UCSD-AML1 (cell line): ENCODE data around the gene AKAP13.
"Not testable (repeated sequence)": the region's sequence is repeated elsewhere in the genome, so short reads cannot be mapped to it uniquely, and the experiment has no call there.

Experiments used
- DNase-seq: peaks from one replicate; lab custom pipeline; 2025; ENCODE audit not compliant: unreplicated experiment; lab: John Stamatoyannopoulos, UW

The AKAP13 gene

GRCh38 chr15:85470563-85471271 lies 90.3 kb downstream of the AKAP13 start:
- DNase-seq = no peak

- no peak for DNase-seq
Measured at GRCh38 chr15:85472349-85472748, 91.9 kb downstream of the AKAP13 start.

GRCh38 chr15:85473455-85473854 lies 93.1 kb downstream of the AKAP13 start:
- DNase-seq = no peak

DNA sequence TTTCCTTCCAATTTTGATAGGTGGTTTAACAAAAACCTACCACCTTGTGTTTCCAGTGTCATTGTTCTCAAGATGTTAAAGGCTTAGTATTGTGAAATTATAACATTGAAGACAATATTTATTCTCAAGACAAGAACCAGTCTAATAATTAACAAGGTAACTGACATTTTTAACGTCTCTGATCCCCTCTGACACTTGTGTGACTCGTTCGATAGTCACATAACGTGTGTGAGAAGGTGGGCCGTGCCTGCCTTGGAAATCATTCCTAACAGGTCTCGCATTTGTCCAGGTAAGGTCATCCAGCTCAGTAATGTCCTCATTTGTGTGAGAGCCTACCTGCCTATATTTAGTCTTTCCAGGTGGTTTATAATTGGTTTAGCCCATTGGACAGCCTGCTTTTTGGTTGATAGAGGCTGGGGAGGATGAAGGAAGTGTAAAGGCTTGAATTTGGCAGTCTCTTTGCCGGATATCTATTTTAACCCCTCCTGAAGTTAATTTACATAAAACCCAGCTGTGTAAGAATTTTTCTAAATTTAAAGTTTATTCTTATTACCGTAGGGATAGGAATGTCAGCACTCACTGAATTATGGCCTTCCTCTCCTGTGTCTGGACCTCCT lies 94.4 kb downstream of the AKAP13 start:
- DNase-seq = no peak

- peak; percentile 46 for DNase-seq
Measured at GRCh38 chr15:85475317-85475701, 94.9 kb downstream of the AKAP13 start.

DNA sequence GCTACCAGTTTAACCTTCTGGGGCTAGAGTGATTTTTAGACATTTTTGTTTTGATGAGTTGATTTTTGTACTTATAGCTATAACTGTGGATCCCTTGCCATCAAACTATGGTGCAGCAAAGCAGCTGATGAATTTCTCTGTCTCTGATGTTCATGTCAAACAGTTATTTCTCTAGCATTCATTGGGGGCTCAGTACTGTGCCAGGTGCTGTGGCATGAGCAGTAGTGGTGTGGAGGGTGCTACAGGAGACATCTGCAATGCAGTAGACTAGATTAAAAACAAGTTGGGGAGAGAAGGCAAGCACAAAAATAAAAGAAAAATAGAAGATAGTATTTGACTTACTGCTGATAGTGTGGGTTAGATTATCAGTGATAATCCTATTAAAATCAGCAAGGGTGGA lies 95.3 kb downstream of the AKAP13 start:
- DNase-seq = no peak

GRCh38 chr15:85477061-85477460 lies 96.7 kb downstream of the AKAP13 start:
- no peak for DNase-seq

DNA sequence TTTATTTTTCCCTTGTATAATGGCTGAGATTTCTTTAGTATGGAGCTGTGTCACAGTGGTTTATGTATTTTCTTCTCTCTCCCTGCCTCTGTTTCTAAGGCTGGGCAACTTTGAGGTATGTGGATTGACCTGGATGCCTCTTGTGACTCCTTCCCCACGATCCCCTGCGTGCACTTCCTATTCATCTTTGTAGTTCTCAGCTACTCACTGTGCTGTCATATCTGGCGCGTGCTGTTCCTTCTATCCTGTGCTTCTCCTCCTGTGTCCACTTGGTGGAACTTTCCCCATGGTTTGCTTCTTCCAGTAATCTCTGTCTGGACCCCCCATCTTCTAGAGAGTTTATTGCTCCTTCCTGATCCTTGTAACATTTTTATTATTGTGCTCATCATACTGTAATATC lies 97.3 kb downstream of the AKAP13 start:
- DNase-seq = no peak

GRCh38 chr15:85479071-85479647 lies 98.8 kb downstream of the AKAP13 start:
- DNase-seq = no peak

DNA sequence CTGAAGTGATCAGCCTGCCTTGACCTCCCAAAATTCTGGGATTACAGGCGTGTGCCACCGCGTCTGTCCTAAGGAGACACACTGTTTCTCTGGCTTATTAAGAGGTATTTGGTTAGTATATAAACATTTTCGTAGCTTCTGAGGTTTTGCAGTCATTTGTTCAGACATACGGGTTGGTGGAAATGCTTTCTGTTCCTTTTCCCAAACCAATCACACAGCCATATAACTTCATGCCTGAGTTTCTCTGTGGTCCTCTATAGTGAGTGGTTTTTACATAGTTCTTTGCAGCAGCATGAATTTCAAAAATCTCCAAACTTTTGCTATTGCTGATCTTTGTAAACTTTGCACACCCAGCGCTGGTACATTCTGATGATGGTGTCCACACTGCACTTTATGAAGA lies 100.5 kb downstream of the AKAP13 start:
- no peak for DNase-seq

DNA sequence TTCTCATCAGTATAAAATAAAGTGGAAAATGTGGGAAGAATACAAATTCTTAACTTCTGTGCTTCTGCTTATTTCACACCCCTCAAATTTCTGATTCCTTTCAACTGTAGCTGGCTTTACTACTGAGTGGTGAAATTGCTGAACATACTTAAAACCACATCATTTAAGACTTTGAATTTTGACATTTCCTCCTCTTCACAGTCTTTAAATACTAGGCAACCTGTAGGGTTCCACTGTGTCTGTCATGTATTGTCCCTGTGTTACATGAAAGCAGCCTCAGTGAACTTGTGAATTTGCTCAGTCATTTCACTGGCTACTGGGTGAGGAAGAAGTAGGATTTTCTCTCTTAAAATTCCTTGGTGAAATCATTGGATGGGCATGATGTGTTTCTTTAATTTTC lies 101.1 kb downstream of the AKAP13 start:
- DNase-seq = not testable (repeated sequence)

- DNase-seq = no peak
Measured at GRCh38 chr15:85482894-85483293, 102.5 kb downstream of the AKAP13 start.

DNA sequence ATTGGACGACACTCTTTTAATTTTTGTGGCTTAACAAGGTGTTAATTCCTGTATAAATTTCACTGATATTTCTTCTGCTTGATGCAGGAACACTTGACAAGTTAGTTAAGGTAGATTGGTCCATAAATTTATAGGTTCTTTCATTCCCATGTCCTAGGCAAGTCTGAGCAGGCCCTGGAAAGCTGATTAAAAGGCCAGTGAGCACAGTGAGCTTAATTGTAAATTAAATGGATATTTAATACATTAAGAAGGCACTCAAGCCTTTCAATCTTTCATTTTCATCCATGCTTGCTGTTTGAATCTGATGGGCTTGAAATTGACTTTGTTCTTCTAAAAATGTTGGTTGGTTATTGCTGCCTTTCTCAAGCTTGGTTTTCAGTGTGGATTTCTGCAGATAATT lies 103.6 kb downstream of the AKAP13 start:
- not testable (repeated sequence) for DNase-seq

- not testable (repeated sequence) for DNase-seq
Measured at GRCh38 chr15:85484923-85485322, 104.5 kb downstream of the AKAP13 start.

DNA sequence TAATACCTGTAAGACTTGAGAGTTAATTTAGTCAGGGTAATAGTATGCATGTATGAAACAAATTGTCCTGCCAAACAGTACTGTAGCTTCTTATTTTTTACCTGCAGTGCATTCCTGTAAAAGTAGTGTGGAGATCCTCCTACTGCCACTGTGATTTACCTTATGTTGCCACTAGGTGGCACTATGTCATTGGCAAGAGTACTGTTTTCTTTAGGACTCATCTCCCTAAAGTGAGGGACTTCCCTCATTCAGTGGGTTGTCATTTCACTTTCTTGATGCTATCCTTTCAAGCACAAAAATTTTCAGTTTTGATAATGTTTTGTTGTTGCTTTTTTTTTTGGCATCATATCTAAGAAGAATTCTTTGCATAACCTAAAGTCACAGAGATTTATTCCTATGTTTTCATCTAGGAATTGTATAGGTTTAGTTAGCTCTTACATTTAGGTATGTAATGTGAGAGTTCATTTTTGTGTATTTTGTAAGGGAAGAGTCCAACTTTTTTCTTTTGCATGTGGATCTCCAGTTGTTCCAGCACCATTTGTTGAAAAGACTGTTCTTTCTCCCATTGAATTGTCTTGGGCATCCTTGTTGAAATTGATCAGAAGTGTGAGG lies 105.7 kb downstream of the AKAP13 start:
- no peak for DNase-seq

DNA sequence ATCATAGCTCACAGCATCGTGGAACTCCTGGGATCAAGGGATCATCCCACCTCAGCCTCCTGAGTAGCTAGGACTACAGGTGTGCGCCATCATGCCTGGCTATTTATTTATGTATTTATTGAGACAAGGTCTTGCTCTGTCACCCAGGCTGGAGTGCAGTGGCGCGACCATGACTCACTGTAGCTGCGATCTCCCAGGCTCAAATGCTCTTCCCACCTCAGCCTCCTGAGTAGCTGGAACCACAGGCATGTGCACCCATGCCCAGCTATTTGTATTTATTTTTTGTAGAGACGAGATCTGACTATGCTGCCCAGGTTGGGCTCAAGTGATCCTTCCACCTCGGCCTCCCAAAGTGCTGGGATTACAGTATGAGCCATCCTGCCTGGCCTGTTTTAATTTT lies 107.4 kb downstream of the AKAP13 start:
- not testable (repeated sequence) for DNase-seq

GRCh38 chr15:85488997-85489396 lies 108.6 kb downstream of the AKAP13 start:
- DNase-seq = no peak

- DNase-seq = no peak
Measured at GRCh38 chr15:85489773-85490493, 109.5 kb downstream of the AKAP13 start.

- no peak for DNase-seq
Measured at GRCh38 chr15:85490856-85491255, 110.5 kb downstream of the AKAP13 start.

GRCh38 chr15:85491691-85492090 lies 111.3 kb downstream of the AKAP13 start:
- no peak for DNase-seq

- DNase-seq = no peak
Measured at GRCh38 chr15:85492406-85492805, 112.0 kb downstream of the AKAP13 start.
